CD14-positive monocyte (primary cell): Measurements from ENCODE around the gene EYS. TPM values are rescaled to one million over a fixed set of nuclear protein-coding genes. Genes with fewer than 3 reads are reported as not detected.

Experiments
- DNase-seq, 3 donors: peaks; one replicate each; pipeline ENCODE4 v3.0.0-alpha.2; 2011 to 2022
- H2AFZ ChIP-seq: 2 replicates; pipeline ENCODE4 v1.6.0; 2012; ENCODE audit warnings: mild to moderate bottlenecking, low read depth, low read length, inconsistent platforms; ENCODE audit not compliant: insufficient read depth, poor library complexity, severe bottlenecking
- H3K27ac ChIP-seq, 2 donors: 1 replicate in 1 of 2; 2 replicates in 1 of 2; pipeline ENCODE4 v1.5.1; 2012 to 2013; ENCODE audit warnings: low read length in 2 of 2, control low read depth in 1 of 2, inconsistent platforms in 1 of 2, low read depth in 1 of 2, mild to moderate bottlenecking in 1 of 2
- H3K27me3 ChIP-seq, 2 donors: one replicate each; pipeline versions ENCODE4 v1.6.0 to v1.6.1; 2011 to 2013; ENCODE audit warnings: low read length in 2 of 2; ENCODE audit not compliant: control insufficient read depth in 2 of 2, insufficient read depth in 2 of 2
- H3K36me3 ChIP-seq, 2 donors: replicated peaks in 1 of 2; 1 replicate in 1 of 2; 2 replicates in 1 of 2; pipeline versions ENCODE4 v1.5.1 to v1.6.1; 2012 to 2013; ENCODE audit warnings: low read length in 2 of 2, control low read depth in 1 of 2, inconsistent platforms in 1 of 2, mild to moderate bottlenecking in 1 of 2; ENCODE audit not compliant: insufficient read depth in 2 of 2, control insufficient read depth in 1 of 2
- H3K4me1 ChIP-seq, 2 donors: 1 replicate in 1 of 2; 2 replicates in 1 of 2; pipeline versions ENCODE4 v1.5.1 to v1.6.1; 2012 to 2013; ENCODE audit warnings: low read length in 2 of 2, control low read depth in 1 of 2, inconsistent platforms in 1 of 2, mild to moderate bottlenecking in 1 of 2, moderate library complexity in 1 of 2; ENCODE audit not compliant: insufficient read depth in 2 of 2, control insufficient read depth in 1 of 2
- H3K4me2 ChIP-seq: replicated peaks from 2 replicates; pipeline ENCODE3; 2012; ENCODE audit warnings: low read length, moderate library complexity, mild to moderate bottlenecking; ENCODE audit not compliant: poor library complexity, severe bottlenecking; ENCODE audit errors: extremely low read depth
- H3K4me3 ChIP-seq, 3 experiments: fragments of 200-600 bp in 1 of 3; sonication (generic) in 1 of 3; replicated peaks in 1 of 3; 1 replicate in 2 of 3; 2 replicates in 1 of 3; pipeline ENCODE4 v1.5.1; 2011 to 2013; ENCODE audit warnings: low read length in 3 of 3, mild to moderate bottlenecking in 3 of 3, control low read depth in 2 of 3, low read depth in 2 of 3, inconsistent platforms in 1 of 3, moderate library complexity in 1 of 3
- H3K79me2 ChIP-seq: 2 replicates; pipeline ENCODE4 v1.6.0; 2012; ENCODE audit warnings: mild to moderate bottlenecking, control low read depth, inconsistent platforms, low read length, moderate library complexity; ENCODE audit not compliant: insufficient read depth
- H3K9ac ChIP-seq: 2 replicates; pipeline ENCODE4 v1.6.0; 2017; ENCODE audit warnings: low read length, mild to moderate bottlenecking; ENCODE audit not compliant: insufficient read depth, poor library complexity, severe bottlenecking
- H3K9me3 ChIP-seq, 2 donors: replicated peaks in 1 of 2; 1 replicate in 1 of 2; 2 replicates in 1 of 2; pipeline versions ENCODE4 v1.5.1 to v1.6.1; 2012 to 2013; ENCODE audit warnings: low read length in 2 of 2, control low read depth in 1 of 2; ENCODE audit not compliant: control insufficient read depth in 1 of 2, insufficient read depth in 1 of 2
- H4K20me1 ChIP-seq: 2 replicates; pipeline ENCODE4 v1.6.0; 2012; ENCODE audit warnings: mild to moderate bottlenecking, low read length, control low read depth, moderate library complexity; ENCODE audit not compliant: insufficient read depth
- H3K27ac Mint-ChIP-seq, 7 donors: one replicate each; pipeline ENCODE4 v1.8.0; 2020; ENCODE audit warnings: mild to moderate bottlenecking in 7 of 7, mixed read lengths in 7 of 7, moderate library complexity in 6 of 7, inconsistent platforms in 2 of 7
- H3K27me3 Mint-ChIP-seq, 3 donors: one replicate each; pipeline ENCODE4 v1.8.0; 2021 to 2022; ENCODE audit warnings: low read depth in 3 of 3, mild to moderate bottlenecking in 3 of 3, mixed read lengths in 3 of 3, moderate library complexity in 3 of 3, inconsistent platforms in 1 of 3
- H3K36me3 Mint-ChIP-seq, 2 donors: one replicate each; pipeline ENCODE4 v1.8.0; 2020; ENCODE audit warnings: mixed read lengths in 2 of 2, inconsistent platforms in 1 of 2, mild to moderate bottlenecking in 1 of 2
- H3K4me1 Mint-ChIP-seq: one replicate; pipeline ENCODE4 v1.8.0; 2020; ENCODE audit warnings: mild to moderate bottlenecking, mixed read lengths
- H3K4me3 Mint-ChIP-seq, 2 donors: one replicate each; pipeline ENCODE4 v1.8.0; 2020; ENCODE audit warnings: mild to moderate bottlenecking in 2 of 2, mixed read lengths in 2 of 2, moderate library complexity in 1 of 2
- H3K9me3 Mint-ChIP-seq, 7 donors: one replicate each; pipeline ENCODE4 v1.8.0; 2020 to 2022; ENCODE audit warnings: mixed read lengths in 7 of 7, mild to moderate bottlenecking in 6 of 7, moderate library complexity in 6 of 7, inconsistent platforms in 2 of 7
- CTCF ChIP-seq: fragments of 200-600 bp; IDR thresholded peaks from one replicate; pipeline ENCODE4 v1.8.0; 2022; ENCODE audit warnings: antibody characterized with exemption, mild to moderate bottlenecking
- WGBS: methylation state at CpG from one replicate; pipeline ENCODE4 v1.1.5; 2013; ENCODE audit warnings: missing lambda C conversion rate; ENCODE audit not compliant: insufficient coverage; 5-methylcytosine and 5-hydroxymethylcytosine counted together
- intact Hi-C, 2 donors: fragments of 100-400 bp; cut with micrococcal nuclease; formaldehyde crosslinking; loops; one replicate each; pipeline versions ENCODE4 v1.15.0 to v1.15.1; 2023
- polyA plus RNA-seq, 3 donors: library from polyadenylated mRNA; depleted of rRNA in 1 of 3; unstranded in 2 of 3; stranded (reverse) in 1 of 3; fragments of 300-500 nt in 2 of 3; fragments of >200 nt in 1 of 3; fragmentation: Illumina TruSeq in 2 of 3; gene quantifications; 1 replicate in 2 of 3; 2 replicates in 1 of 3; pipeline ENCODE4 v1.2.3, GENCODE V29; 2012 to 2021

The EYS gene
- polyA plus RNA-seq, 3 donors = 0.01 to 0.03 TPM; not detected in 1

- Histone ChIP-seq H3K36me3 (no peaks in the 10 kb centered on the region), H4K20me1 (no peaks in the 10 kb centered on the region), H3K9ac (no peak overlapping the region), H3K4me1 (no peaks in the 10 kb centered on the region), H2AFZ (no peak overlapping the region), H3K4me3 (no peak overlapping the region), H3K27ac (no peak overlapping the region), H3K4me2 (no peak overlapping the region), H3K27me3 (no peaks in the 10 kb centered on the region), H3K79me2 (no peaks in the 10 kb centered on the region), H3K9me3 (peaks cover 5 to 11% of the 10 kb centered on the region in 2 donors)
- Mint-ChIP-seq H3K27me3 (no peaks in the 10 kb centered on the region), H3K4me3 (no peak overlapping the region), H3K4me1 (no peaks in the 10 kb centered on the region), H3K27ac (no peak overlapping the region), H3K9me3 (peaks cover 0 to 9% (median 7%) of the 10 kb centered on the region in 7 donors), H3K36me3 (no peaks in the 10 kb centered on the region)
- WGBS = no CpG with 5 or more reads among the region's 5 CpGs
- intact Hi-C loops = no loop called here
- DNase-seq = no peak
- TF ChIP-seq CTCF = no peak
Observed at GRCh38 chr6:64727075-64727474, 980.0 kb downstream of the EYS start.

GRCh38 chr6:64724091-64724490, 982.9 kb downstream of the EYS start:
- Mint-ChIP-seq H3K9me3 (peaks cover 3 to 9% (median 6%) of the 10 kb centered on the region in 7 donors), H3K27ac (no peak overlapping the region), H3K36me3 (no peaks in the 10 kb centered on the region), H3K4me3 (no peak overlapping the region), H3K4me1 (no peaks in the 10 kb centered on the region), H3K27me3 (no peaks in the 10 kb centered on the region)
- no peak for TF ChIP-seq CTCF
- no peak overlapping the region for H3K4me2 ChIP-seq
- no peak for DNase-seq
- H3K9me3 ChIP-seq = peaks cover 5 to 15% of the 10 kb centered on the region in 2 donors
- H3K36me3 ChIP-seq = no peaks in the 10 kb centered on the region
- WGBS = no CpG with 5 or more reads among the region's 3 CpGs
- H3K27me3 ChIP-seq = no peaks in the 10 kb centered on the region
- no peak overlapping the region for H3K27ac ChIP-seq
- H2AFZ ChIP-seq = no peak overlapping the region
- no peak overlapping the region for H3K4me3 ChIP-seq
- H3K79me2 ChIP-seq = no peaks in the 10 kb centered on the region
- no peaks in the 10 kb centered on the region for H4K20me1 ChIP-seq
- intact Hi-C loops = no loop called here
- no peak overlapping the region for H3K9ac ChIP-seq
- no peaks in the 10 kb centered on the region for H3K4me1 ChIP-seq
